Measurements from ENCODE around the gene ZNF138. TPM values are rescaled to one million over a fixed set of nuclear protein-coding genes. Genes with fewer than 3 reads are reported as not detected.

ZNF138 gene
- total RNA-seq, 1 donor from 2014 or later, result 16.2 TPM

DNA sequence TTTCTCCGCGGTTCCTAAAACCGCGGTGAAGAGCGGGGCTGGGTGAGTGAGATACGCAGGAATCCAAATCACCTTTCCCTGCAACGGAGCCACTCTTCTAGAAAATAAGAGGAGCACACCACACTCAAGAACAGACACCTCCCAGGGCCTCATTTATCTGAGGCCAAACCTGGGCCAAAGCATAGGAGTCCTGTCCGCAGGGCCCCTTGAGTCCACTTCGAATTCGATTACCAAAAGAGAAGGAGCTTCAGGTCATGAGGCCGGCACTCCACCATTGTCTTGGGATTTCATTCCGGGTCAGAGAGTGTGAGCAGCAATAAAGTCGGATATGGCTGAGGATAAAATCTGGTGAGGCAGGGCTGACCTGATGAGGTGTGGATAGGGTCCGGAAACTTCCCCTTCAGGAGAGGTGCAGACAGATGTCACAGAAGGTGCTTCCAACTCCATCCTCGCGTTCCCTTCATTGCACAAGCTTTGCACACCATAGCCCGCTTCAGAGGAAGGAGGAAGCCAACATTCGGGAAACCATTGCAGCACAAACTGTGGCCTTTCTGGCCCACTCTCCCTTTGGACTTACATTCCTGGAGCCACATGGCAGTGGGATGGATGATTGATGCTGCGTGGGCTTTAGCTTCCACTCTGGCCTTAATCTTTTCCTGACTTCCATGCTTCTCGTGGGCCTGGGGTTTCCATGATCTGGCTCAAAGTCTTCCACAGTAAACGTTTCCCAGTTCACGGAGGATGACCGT lies 81.6 kb downstream of the ZNF138 start:
- no peak for DNase-seq (ENCODE audit: low read depth)

DNA sequence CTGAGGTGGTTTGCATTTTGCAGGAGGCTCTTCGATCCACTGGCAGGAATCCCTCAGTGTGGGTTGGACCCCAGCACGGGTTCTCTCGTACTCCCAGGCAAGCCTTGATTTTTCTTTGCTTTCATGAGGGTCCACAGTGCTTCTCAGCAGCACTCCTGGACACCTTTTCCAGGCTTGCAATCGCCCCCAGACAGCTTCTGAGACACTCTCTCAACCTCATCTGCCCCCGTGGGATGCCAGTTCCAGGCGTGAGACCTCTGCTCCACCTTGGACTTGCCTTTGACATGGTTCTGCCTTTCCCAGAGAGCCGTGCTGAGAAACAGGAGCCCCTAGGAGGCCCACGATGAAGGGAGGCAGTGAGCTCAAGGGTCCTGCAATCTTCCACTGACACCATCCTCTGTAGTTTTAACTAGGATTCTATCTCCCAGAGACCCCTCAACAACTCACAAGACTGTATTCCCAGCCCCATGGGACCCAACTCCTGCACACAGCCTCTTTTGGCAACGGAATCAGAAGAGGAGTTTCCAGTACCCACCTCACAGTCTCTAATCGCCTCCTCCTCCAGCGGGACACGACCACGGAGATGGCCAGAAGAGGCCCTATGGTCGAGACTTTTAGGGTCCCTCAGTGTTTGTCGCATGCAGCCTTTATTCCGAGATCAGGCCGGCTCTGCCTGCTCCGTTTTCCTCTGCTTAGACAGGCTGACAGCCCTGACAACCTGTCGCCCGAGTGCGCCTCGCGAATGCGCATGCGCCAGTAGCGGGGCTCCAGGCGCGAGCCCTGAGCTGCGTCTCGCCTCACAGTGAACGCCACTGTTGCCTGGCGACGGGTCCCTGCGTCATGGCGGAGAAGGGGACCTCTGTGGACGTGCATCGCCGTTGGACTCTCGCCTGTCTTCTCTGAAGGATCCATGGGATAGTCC lies 82.8 kb downstream of the ZNF138 start:
- peak; percentile 13 for DNase-seq (ENCODE audit: low read depth)

DNA sequence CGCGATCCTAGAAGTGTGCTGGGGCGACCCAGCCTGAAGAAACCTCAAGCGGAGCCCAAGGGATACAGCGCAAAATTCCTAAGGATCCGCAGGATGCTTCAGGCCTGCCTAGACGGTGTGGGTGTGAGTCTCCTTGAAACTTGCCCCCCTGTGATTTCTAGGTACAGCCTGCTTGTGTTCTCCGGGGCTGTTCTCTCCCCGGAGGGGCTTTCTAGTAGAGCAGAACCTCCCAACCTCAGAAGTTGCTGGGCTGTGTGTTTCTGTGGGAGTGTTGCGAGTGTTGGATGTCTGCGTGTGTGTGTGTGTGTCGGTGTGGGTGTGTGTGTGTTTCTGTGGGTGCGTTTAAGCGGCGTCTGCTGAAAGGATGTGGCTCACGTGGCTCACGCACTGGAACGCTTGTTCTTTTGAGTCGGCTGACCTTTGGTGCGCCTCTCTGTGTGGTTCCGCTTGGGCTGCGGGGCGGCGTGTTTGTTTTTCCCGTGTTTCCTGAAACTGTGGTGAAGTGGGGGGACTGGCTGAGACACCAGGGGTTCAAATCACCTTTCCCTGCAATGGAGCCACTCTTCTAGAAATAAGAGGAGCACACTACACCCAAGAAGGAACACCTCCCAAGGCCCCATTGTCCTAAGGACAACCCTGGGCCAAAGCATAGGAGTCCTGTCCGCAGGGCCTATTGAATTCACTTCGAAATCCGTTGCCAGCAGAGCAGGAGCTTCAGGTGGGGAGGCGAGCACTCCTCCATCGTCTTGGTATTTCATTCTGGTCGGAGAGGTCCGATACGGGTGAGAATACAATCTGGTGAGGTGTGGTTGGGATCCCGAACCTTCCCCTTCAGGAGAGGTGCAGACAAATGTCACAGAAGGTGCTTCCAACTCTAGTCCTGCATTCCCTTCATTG lies 83.7 kb downstream of the ZNF138 start:
- DNase-seq (ENCODE audit: low read depth), result no peak

DNA sequence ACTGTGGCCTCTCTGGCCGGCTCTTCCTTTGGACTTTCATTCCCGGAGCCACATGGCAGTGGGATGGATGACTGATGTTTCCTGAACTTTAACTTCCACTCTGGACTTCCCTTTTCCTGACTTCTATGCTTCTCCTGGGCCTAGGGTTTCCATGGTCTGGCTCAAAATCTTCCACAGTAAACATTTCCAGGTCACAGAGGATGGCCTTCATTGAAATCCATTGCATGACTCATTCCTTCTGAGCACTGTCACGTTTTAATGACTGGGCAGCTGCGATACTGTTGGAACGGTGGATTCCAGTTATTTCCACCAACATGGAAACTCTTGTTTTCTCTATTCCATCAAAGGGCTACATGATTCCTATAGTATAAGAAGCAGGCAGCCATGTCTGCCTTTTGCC lies 84.5 kb downstream of the ZNF138 start:
- no peak for DNase-seq (ENCODE audit: low read depth)

DNA sequence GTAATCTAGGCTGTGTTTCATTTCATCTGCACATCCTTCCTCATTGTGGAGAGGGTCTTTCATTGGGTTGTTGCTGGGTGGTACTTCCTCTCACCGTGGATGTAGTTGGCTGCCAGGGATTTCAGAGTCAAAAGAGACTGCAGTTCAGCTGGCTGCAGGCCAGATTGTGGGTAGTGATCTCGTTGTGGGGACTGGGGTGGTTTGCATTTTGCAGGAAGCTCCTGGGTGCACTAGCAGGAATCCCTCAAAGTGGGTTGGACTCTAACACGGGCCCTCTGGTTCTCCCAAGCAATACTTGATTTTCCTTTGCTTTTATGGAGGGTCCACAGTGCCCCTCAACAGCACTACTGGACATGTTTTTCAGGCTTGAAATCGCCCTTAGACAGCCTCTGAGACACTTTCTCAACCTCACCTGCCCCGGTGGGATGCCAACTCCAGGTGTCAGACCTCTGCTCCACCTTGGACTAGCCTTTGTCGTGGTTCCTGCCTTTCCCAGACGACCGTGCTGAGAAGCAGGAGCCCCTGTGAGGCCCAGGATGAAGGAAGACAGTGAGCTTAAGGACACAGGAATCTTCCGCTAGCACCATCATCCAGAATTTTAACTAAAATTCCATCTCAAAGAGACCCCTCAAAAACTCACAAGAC lies 85.0 kb downstream of the ZNF138 start:
- no peak for DNase-seq (ENCODE audit: low read depth)

DNA sequence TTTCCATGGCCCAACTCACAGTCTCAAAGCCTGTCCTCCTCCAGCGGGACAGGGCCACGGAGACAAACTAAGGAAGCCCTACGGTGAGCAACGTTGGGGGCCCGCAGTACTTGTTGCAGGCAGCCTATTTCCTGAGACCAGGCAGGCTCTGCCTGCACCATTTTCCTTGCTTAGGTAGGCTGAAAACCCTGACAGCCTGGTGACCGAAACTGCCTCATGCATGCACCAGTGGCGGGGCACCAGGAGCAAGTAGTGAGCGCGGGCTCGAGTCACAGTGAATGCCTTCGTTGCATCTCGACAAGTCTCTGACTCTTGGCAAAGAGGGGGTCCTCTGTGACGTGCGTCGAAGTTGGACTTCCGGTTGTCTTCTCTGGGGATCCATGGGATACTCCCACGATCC lies 85.6 kb downstream of the ZNF138 start:
- no peak for DNase-seq (ENCODE audit: low read depth)

DNA sequence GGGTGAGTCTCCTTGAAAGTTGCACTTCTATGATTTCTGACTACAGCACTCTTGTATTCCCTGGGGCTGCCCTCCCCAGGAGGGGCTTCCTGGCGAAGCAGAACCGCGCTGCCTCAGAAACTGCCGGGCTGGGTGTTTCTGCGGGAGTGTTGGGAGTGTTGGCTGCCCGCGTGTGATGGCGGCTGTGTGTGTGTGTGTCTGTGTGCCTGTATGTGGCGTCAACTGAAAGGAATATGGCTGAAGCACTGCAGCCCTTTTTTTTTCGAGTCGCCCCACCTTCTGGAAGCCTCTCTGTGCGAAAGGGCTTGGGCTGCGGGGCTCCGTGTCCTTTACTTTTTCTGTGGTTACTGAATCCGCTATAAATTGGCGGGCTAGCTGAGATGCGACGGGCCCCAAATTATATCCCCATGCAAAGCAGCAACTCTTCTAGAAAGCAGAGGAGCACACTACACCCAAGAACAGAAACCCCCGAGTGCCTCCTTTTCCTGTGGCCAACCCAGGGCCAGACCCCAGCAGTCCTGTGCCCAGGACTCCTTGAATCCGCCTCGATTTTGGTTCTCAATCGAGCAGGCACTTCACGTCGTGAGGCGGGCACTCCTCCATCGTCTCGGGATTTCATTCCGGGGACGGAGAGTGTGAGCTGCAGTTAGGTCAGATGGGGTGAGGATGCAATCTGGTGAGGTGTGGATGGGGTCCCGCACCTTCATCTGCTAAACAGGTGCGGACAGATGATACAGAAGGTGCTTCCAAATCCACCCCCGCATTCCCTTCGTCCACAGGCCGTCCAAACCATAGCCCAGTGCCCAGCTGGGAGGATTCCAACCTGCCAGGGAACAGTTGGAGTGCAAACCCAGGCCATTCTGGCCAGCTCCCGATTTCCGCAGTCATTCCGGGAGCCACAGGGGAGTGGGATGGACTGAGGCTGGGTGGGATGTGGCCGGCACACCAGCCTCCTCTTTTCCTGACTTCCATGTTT lies 86.4 kb downstream of the ZNF138 start:
- no peak for DNase-seq (ENCODE audit: low read depth)

DNA sequence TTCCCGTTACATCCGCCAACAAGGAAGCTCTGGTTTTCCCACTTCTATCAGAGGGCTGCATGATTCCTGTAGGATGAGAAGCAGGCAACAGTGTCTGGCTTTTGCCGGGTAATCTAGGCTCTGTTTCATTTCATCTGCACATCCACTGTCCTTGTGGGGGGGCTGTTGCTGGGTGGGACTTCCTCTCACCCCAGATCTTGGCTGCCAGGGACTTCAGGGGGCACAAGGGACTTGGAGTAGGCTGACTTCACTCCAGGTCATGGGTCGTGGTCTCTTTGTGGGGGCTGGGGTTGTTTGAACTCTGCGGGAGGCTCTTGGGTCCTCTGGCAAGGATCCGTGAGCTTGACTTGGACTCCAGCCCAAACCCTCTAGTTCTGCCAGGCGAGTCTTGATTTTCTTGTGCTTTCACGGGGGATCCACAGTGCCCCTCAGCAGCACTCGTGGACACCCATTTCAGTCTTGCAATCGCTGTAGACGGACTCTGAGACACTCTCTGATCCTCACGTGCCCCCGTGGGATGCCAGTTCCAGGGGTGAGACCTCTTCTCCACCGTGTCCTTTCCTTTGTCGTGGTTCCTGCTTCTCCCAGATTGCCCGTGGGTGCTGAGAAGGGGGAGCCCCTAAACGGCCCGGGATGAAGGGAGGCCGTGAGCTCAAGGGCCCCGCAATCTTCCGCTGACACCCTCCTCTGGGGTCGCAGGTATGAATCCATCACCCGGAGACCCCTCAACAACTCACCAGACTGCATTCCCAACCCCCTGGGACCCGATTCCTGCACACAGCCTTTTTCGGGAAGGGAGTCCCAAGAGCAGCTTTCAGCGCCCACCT lies 87.4 kb downstream of the ZNF138 start:
- DNase-seq (ENCODE audit: low read depth), result no peak

DNA sequence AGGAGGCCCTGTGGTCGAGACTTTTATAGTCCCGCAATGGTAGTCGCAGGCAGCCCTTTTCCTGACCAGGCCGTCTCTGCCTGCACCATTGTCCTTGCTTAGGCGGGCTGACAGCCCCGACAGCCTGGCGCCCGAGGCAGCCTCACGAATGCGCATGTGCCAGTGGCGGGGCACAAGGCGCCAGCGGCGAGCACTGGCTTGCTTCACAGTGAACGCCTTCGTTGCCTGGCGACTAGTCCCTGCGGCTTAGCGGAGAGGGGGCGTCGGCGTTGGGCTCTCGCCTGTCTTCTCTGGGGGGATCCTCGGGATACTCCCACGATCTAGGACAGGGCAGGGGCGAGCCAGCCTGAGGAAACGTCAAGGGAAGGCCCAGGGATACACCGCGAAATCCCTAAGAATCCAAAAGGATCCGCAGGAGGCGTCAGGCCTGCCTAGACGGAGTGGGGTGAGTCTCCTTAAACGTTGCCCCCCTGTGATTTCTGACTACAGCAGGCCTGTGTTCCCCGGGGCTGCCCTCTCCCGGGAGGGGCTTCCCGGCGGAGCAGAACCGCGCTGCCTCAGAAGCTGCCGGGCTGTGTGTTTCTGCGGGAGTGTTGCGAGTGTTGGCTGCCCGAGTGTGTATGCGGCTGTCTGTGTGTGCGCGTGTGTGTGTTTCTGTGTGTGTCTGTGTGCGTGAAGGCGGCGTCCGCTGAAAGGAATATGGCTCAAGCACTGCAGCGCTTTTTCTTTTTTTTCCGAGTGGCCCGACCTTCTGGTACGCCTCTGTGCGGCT lies 88.3 kb downstream of the ZNF138 start:
- DNase-seq (ENCODE audit: low read depth), result no peak

Other genes starting within 250 kb of the ZNF138 start
- gene ZNF680, start 231.4 kb upstream of the ZNF138 start, total RNA-seq, result 14.9 and 24.6 TPM in 2 replicates
- gene ZNF107, start 128.3 kb upstream of the ZNF138 start, total RNA-seq, result 2.3 and 8.1 TPM in 2 replicates
- gene ZNF273, start 108.8 kb downstream of the ZNF138 start, total RNA-seq, result 5.2 and 7.8 TPM in 2 replicates
- gene ZNF117, start 196.6 kb downstream of the ZNF138 start, total RNA-seq, result 6.1 and 16.9 TPM in 2 replicates
- gene ERV3-1, start 212.3 kb downstream of the ZNF138 start, total RNA-seq, result 2.4 and 14.4 TPM in 2 replicates

All from renal cortical epithelial cell (primary cell).